Keratinocyte (primary cell): ENCODE data around the gene NEURL3. TPM values are rescaled to one million over a fixed set of nuclear protein-coding genes. Genes with fewer than 3 reads are reported as not detected.

Source experiments
- DNase-seq: peaks from one replicate; pipeline ENCODE4 v3.0.0-alpha.2; 2011; ENCODE audit warnings: low read depth, missing footprints, low spot score
- FAIRE-seq: peaks from 2 replicates; lab custom pipeline; 2011; peaks lifted over from hg19 to GRCh38; lab: Jason Lieb, UNC
- H2AFZ ChIP-seq: 2 replicates; pipeline ENCODE4 v1.6.0; 2012; ENCODE audit warnings: low read length, control low read depth, inconsistent platforms; ENCODE audit not compliant: control insufficient read depth
- H3K27ac ChIP-seq: 2 replicates; pipeline ENCODE4 v1.5.1; 2011; ENCODE audit warnings: low read length; ENCODE audit not compliant: control insufficient read depth, insufficient read depth
- H3K27me3 ChIP-seq: 3 replicates; pipeline ENCODE4 v1.6.0; 2011; ENCODE audit warnings: low read length; ENCODE audit not compliant: control insufficient read depth, insufficient read depth; ENCODE audit errors: extremely low read depth
- H3K36me3 ChIP-seq, 2 experiments: 2 replicates in 1 of 2; 3 replicates in 1 of 2; pipeline ENCODE4 v1.5.1; 2011; ENCODE audit warnings: low read length in 2 of 2, mild to moderate bottlenecking in 1 of 2; ENCODE audit not compliant: control insufficient read depth in 2 of 2, insufficient read depth in 2 of 2; ENCODE audit errors: extremely low read depth in 1 of 2
- H3K4me1 ChIP-seq: 3 replicates; pipeline ENCODE4 v1.5.1; 2011; ENCODE audit warnings: low read length; ENCODE audit not compliant: control insufficient read depth, insufficient read depth; ENCODE audit errors: extremely low read depth
- H3K4me2 ChIP-seq: 3 replicates; pipeline ENCODE4 v1.6.0; 2011; ENCODE audit warnings: low read depth, low read length; ENCODE audit not compliant: control insufficient read depth, insufficient read depth; ENCODE audit errors: extremely low read depth
- H3K4me3 ChIP-seq, 3 experiments: fragments of 200-600 bp in 1 of 3; sonication (generic) in 1 of 3; 2 replicates in 2 of 3; 3 replicates in 1 of 3; pipeline ENCODE4 v1.5.1; 2011 to 2016; ENCODE audit warnings: low read length in 3 of 3, mild to moderate bottlenecking in 3 of 3, control low read depth in 2 of 3, inconsistent platforms in 1 of 3, low read depth in 1 of 3, mixed read lengths in 1 of 3, mixed run types in 1 of 3, moderate library complexity in 1 of 3; ENCODE audit not compliant: control insufficient read depth in 2 of 3, insufficient read depth in 2 of 3; ENCODE audit errors: extremely low read depth in 1 of 3
- H3K79me2 ChIP-seq: 2 replicates; pipeline ENCODE4 v1.6.0; 2012; ENCODE audit warnings: low read length; ENCODE audit not compliant: control insufficient read depth, insufficient read depth
- H3K9ac ChIP-seq: 3 replicates; pipeline ENCODE4 v1.6.0; 2011; ENCODE audit warnings: low read length; ENCODE audit not compliant: control insufficient read depth, insufficient read depth; ENCODE audit errors: extremely low read depth
- H3K9me1 ChIP-seq: 3 replicates; pipeline ENCODE4 v1.6.0; 2011; ENCODE audit warnings: low read length; ENCODE audit not compliant: control insufficient read depth, insufficient read depth; ENCODE audit errors: extremely low read depth
- H3K9me3 ChIP-seq: 2 replicates; pipeline ENCODE4 v1.5.1; 2012; ENCODE audit warnings: low read depth, low read length; ENCODE audit not compliant: control insufficient read depth
- H4K20me1 ChIP-seq: 3 replicates; pipeline ENCODE4 v1.6.0; 2011; ENCODE audit warnings: low read length; ENCODE audit not compliant: control insufficient read depth, insufficient read depth; ENCODE audit errors: extremely low read depth
- EZH2 ChIP-seq: IDR thresholded peaks from one replicate; pipeline ENCODE4 v1.6.1; 2012; ENCODE audit warnings: inconsistent platforms, mild to moderate bottlenecking, low read length, moderate library complexity
- dilution Hi-C: fragments of 300-500 bp; cut with MboI; formaldehyde crosslinking; loops from one replicate; pipeline ENCODE4 v1.7.0; 2020; ENCODE audit warnings: low sequenced_read_pairs; ENCODE audit not compliant: extremely low pct_ligation_motif_present
- polyA plus RNA-seq, 5 experiments: library from polyadenylated mRNA; depleted of rRNA in 3 of 5; stranded (reverse) in 3 of 5; stranded (forward) in 1 of 5; unstranded in 1 of 5; fragments of >200 nt; gene quantifications; 1 replicate in 1 of 5; 2 replicates in 3 of 5; 3 replicates in 1 of 5; pipeline versions ENCODE4 v1.2.1 to v1.2.3, GENCODE V29; 2011 to 2012; ENCODE audit warnings: missing spikeins in 2 of 5, low read depth in 1 of 5, low replicate concordance in 1 of 5
- TF ChIP-seq, protein P1 (sequence below), 3 experiments: IDR thresholded peaks in 1 of 3; conservative IDR thresholded peaks in 1 of 3; optimal IDR thresholded peaks in 1 of 3; 2 replicates in 2 of 3; 3 replicates in 1 of 3; pipeline versions ENCODE3 to v1.5.1; 2011; ENCODE audit warnings: low read length in 3 of 3, mild to moderate bottlenecking in 3 of 3, moderate library complexity in 2 of 3, control low read depth in 1 of 3, inconsistent platforms in 1 of 3; ENCODE audit not compliant: insufficient read depth in 2 of 3; ENCODE audit errors: extremely low read depth in 1 of 3

Gene NEURL3
- polyA plus RNA-seq, 1 donor (not counting 4 experiments of a cell fraction or from before 2014, with no cell fraction given): not detected

DNA sequence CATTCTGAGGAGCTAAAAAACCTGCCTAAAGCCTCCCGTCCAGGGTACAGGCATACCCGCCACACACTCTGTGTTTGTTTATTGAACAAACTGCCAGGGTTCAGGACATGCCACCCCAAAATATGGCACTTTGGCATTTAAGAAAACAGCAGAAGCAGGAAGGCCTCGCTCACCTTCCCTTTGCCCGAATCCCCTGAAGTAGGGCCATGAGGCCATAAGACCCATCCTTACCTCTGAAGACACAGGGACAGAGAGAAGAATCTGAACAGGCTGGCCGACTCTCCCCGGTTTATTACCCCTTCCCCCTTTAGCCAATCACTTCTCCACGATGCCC is 1.7 kb upstream of the NEURL3 start:
- H3K9me1 ChIP-seq: no peaks in the 10 kb centered on the region
- no peaks in the 10 kb centered on the region for H3K79me2 ChIP-seq
- no peak overlapping the region for H2AFZ ChIP-seq
- H3K27me3 ChIP-seq: peaks cover 7% of the 10 kb centered on the region
- H3K4me3 ChIP-seq: no peak overlapping the region
- H3K36me3 ChIP-seq: no peaks in the 10 kb centered on the region
- no peak for DNase-seq
- H3K9me3 ChIP-seq: no peaks in the 10 kb centered on the region
- H3K4me1 ChIP-seq: peaks cover 19% of the 10 kb centered on the region
- H4K20me1 ChIP-seq: no peaks in the 10 kb centered on the region
- H3K27ac ChIP-seq: no peak overlapping the region
- dilution Hi-C loops: no loop called here
- no peak for TF ChIP-seq EZH2
- TF ChIP-seq, protein P1, sequence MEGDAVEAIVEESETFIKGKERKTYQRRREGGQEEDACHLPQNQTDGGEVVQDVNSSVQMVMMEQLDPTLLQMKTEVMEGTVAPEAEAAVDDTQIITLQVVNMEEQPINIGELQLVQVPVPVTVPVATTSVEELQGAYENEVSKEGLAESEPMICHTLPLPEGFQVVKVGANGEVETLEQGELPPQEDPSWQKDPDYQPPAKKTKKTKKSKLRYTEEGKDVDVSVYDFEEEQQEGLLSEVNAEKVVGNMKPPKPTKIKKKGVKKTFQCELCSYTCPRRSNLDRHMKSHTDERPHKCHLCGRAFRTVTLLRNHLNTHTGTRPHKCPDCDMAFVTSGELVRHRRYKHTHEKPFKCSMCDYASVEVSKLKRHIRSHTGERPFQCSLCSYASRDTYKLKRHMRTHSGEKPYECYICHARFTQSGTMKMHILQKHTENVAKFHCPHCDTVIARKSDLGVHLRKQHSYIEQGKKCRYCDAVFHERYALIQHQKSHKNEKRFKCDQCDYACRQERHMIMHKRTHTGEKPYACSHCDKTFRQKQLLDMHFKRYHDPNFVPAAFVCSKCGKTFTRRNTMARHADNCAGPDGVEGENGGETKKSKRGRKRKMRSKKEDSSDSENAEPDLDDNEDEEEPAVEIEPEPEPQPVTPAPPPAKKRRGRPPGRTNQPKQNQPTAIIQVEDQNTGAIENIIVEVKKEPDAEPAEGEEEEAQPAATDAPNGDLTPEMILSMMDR (optimal IDR thresholded peaks at IDR 0.05 in 1 of 3, IDR thresholded peaks at IDR 0.05 in 1 of 3, conservative IDR thresholded peaks at IDR 0.05 in 1 of 3; ENCODE audit: extremely low read depth in 1 of 3, insufficient read depth in 2 of 3, low read length in 3 of 3): no peak
- FAIRE-seq: no peak
- H3K4me2 ChIP-seq: no peak overlapping the region
- no peak overlapping the region for H3K9ac ChIP-seq

DNA sequence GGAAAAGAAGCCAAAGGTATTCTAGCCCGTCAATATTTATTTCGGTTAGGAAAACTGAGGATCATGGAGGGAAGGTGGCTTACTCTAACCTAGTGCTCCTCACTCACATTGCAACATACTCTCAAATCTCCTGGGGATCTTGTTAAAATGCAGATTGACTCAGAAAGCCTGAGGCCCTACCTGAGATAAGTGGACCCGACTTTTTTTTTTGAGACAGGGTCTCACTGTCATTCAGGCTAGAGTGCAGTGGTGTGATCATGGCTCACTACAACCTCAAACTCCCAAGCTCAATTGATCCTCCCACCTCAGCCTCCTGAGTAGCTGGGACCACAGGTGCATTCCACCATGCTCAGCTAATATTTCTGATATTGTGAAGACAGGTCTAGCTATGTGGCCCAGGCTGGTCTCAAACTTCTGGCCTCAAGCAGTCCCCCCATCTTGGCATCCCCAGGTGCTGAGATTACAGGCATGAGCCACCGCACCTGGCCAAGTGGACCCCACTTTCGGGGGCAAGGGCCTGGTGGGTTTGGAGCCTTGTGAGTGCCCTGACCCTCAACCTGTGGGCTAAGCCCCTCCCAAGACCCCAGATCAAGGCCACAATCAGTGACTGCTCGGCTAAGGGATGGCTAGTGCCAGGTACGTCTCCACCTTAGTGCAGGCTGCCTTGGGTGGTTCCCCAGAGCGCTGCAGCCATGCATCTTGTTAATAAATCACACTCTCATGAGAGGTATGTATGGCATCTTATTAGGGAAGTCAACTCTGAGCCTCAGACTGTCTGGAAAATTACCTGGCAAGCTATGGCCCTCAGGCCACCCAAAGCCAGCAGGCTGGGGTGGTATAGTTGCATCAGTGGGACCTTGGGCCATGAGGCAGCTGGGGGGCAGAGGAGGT is 1.1 kb upstream of the NEURL3 start:
- H3K36me3 ChIP-seq: no peaks in the 10 kb centered on the region
- TF ChIP-seq, protein P1 (optimal IDR thresholded peaks at IDR 0.05 in 1 of 3, IDR thresholded peaks at IDR 0.05 in 1 of 3, conservative IDR thresholded peaks at IDR 0.05 in 1 of 3; ENCODE audit: extremely low read depth in 1 of 3, insufficient read depth in 2 of 3, low read length in 3 of 3): no peak
- no peak for TF ChIP-seq EZH2
- dilution Hi-C loops: no loop called here
- no peak overlapping the region for H3K9ac ChIP-seq
- no peak overlapping the region for H3K27ac ChIP-seq
- H3K9me1 ChIP-seq: no peaks in the 10 kb centered on the region
- peaks cover 7% of the 10 kb centered on the region for H3K27me3 ChIP-seq
- FAIRE-seq: no peak
- no peak for DNase-seq
- no peaks in the 10 kb centered on the region for H3K9me3 ChIP-seq
- H3K4me2 ChIP-seq: no peak overlapping the region
- H3K4me1 ChIP-seq: peaks cover 19% of the 10 kb centered on the region
- no peak overlapping the region for H2AFZ ChIP-seq
- no peak overlapping the region for H3K4me3 ChIP-seq
- H4K20me1 ChIP-seq: no peaks in the 10 kb centered on the region
- no peaks in the 10 kb centered on the region for H3K79me2 ChIP-seq
